Large intestine (tissue), 3 donors: Measurements from ENCODE around the gene CNTNAP2. TPM values are rescaled to one million over a fixed set of nuclear protein-coding genes. Genes with fewer than 3 reads are reported as not detected.

Experiments
- DNase-seq, 2 donors: peaks; one replicate each; pipeline versions ENCODE4 v3.0.0 to v3.0.0-alpha.2; 2013
- H3K27ac ChIP-seq: one replicate; pipeline ENCODE4 v1.5.1; 2013; ENCODE audit warnings: low read length
- H3K27me3 ChIP-seq: 2 replicates; pipeline ENCODE4 v1.6.1; 2013; ENCODE audit warnings: low read length; ENCODE audit not compliant: control insufficient read depth, insufficient read depth
- H3K36me3 ChIP-seq: 2 replicates; pipeline ENCODE4 v1.6.1; 2013; ENCODE audit warnings: low read length; ENCODE audit not compliant: control insufficient read depth, insufficient read depth
- H3K4me1 ChIP-seq: one replicate; pipeline ENCODE4 v1.6.1; 2013; ENCODE audit warnings: low read length; ENCODE audit not compliant: control insufficient read depth, insufficient read depth
- H3K4me3 ChIP-seq: one replicate; pipeline ENCODE4 v1.5.1; 2013; ENCODE audit warnings: low read length
- H3K9me3 ChIP-seq: one replicate; pipeline ENCODE4 v1.6.1; 2013; ENCODE audit warnings: mild to moderate bottlenecking, low read depth, low read length, moderate library complexity; ENCODE audit not compliant: control insufficient read depth
- WGBS: methylation state at CpG from one replicate; pipeline ENCODE4 v1.1.5; 2013; ENCODE audit warnings: low lambda C conversion rate; ENCODE audit not compliant: insufficient coverage; 5-methylcytosine and 5-hydroxymethylcytosine counted together
- polyA plus RNA-seq: library from polyadenylated mRNA; unstranded; fragments of 120-200 nt; gene quantifications from one replicate; pipeline ENCODE4 v1.2.1, GENCODE V29; 2013

Gene CNTNAP2
- polyA plus RNA-seq, 1 donor: 12.9 TPM

GRCh38 chr7:147483634-147484292 lies 1367.2 kb downstream of the CNTNAP2 start:
- WGBS: 65% methylated on average over 6 of the region's 6 CpGs
- DNase-seq: no peak
- H3K9me3 ChIP-seq: no peaks in the 10 kb centered on the region
- H3K27me3 ChIP-seq: no peaks in the 10 kb centered on the region
- H3K36me3 ChIP-seq: no peaks in the 10 kb centered on the region
- H3K4me1 ChIP-seq: no peaks in the 10 kb centered on the region
- no peak overlapping the region for H3K4me3 ChIP-seq
- H3K27ac ChIP-seq: no peak overlapping the region

DNA sequence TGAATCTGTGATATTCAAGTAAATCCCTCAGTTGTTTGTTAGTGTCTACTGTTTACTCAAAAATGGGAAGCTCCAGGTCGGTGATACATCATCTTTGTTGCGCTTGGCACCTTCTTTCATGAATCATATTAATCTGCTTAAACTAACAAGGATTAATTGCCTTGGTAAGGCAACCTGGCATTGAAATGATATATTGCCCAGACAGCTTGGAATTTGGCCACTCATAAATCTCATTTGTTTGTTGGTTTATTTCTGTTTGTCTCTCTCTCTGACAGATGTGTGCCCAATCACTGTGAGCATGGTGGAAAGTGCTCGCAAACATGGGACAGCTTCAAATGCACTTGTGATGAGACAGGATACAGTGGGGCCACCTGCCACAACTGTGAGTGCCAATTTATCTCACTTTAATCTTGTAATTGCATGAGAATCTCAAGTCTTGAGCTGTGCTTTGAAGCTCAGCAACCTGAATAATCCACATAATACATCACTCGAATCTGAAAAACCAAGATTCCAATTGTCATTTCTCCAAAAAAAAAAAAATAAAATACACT lies 1369.1 kb downstream of the CNTNAP2 start:
- no peaks in the 10 kb centered on the region for H3K27me3 ChIP-seq
- no peaks in the 10 kb centered on the region for H3K36me3 ChIP-seq
- no peaks in the 10 kb centered on the region for H3K9me3 ChIP-seq
- no peak for DNase-seq
- 71% methylated on average over 1 of the region's 4 CpGs for WGBS
- H3K27ac ChIP-seq: no peak overlapping the region
- H3K4me1 ChIP-seq: no peaks in the 10 kb centered on the region
- no peak overlapping the region for H3K4me3 ChIP-seq

DNA sequence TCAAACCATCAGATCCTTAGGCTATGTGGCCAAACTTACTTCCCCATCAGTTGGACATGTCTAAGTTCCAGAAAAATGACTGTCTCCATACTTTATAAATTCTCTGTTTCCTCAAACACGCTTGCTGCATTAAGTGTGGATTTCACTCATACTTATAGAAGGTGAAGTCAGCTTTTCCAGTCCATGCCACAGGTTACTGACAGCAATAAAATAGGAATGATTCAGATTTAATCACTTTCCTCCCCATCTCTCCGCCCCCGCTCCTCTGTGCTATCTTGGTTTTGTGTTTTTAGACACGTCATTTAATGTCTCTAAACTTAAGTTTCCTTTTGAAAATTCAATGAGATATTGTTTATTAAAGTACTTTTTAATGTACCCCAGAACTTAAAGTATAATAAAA lies 1376.0 kb downstream of the CNTNAP2 start:
- Histone ChIP-seq H3K9me3 (no peaks in the 10 kb centered on the region), H3K4me3 (no peak overlapping the region), H3K36me3 (no peaks in the 10 kb centered on the region), H3K27ac (no peak overlapping the region), H3K4me1 (no peaks in the 10 kb centered on the region), H3K27me3 (no peaks in the 10 kb centered on the region)
- DNase-seq: no peak
- WGBS: 89% methylated on average over 4 of the region's 4 CpGs

DNA sequence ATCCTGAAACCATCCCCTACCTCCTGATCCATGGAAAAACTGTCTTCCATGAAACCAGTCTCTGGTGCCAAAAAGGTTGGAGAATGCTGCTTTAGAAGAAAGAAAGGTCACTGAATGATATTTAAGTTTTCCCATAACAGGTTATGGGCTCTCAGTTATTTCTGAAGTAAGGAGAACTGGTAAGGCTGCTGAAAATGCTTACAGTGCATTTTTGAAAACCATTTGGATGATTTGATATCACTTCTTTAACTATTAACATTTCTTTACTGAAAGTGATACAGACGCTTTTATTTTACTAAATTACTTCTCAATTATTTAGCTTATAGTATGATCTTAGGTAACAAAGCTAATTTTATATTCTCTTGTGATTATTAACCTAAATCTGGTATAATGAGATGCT lies 1379.6 kb downstream of the CNTNAP2 start:
- no peaks in the 10 kb centered on the region for H3K4me1 ChIP-seq
- H3K36me3 ChIP-seq: no peaks in the 10 kb centered on the region
- no peaks in the 10 kb centered on the region for H3K9me3 ChIP-seq
- no peak for DNase-seq
- no peak overlapping the region for H3K27ac ChIP-seq
- H3K4me3 ChIP-seq: no peak overlapping the region
- WGBS: 86% methylated on average over 1 of the region's 1 CpG
- H3K27me3 ChIP-seq: no peaks in the 10 kb centered on the region

GRCh38 chr7:147497246-147497645 lies 1380.6 kb downstream of the CNTNAP2 start:
- WGBS: no CpG with 5 or more reads among the region's 1 CpG
- DNase-seq: no peak
- Histone ChIP-seq H3K4me3 (no peak overlapping the region), H3K36me3 (no peaks in the 10 kb centered on the region), H3K27me3 (no peaks in the 10 kb centered on the region), H3K4me1 (no peaks in the 10 kb centered on the region), H3K27ac (no peak overlapping the region), H3K9me3 (no peaks in the 10 kb centered on the region)

DNA sequence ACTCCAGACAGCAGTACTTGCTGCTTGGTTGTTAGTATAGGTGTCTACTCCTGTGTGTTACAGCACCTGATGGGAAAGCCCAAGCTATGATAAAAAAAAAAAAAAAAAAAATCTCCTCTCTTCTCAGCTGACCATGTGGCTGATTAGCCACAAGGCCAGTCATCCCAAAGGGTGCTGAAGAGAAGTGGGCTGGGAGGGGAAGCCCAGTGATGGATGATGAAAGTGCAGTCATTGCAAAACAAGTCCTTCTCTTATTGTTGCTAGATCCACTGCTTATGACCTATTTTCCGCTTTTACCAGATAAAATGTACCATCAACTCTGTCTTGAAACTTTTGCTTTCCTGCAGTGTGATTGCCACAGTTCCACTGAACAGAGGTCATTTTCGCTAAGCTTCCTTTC lies 1381.5 kb downstream of the CNTNAP2 start:
- Histone ChIP-seq H3K9me3 (no peaks in the 10 kb centered on the region), H3K4me1 (no peaks in the 10 kb centered on the region), H3K27me3 (no peaks in the 10 kb centered on the region), H3K4me3 (no peak overlapping the region), H3K36me3 (no peaks in the 10 kb centered on the region), H3K27ac (no peak overlapping the region)
- WGBS: 100% methylated on average over 1 of the region's 2 CpGs
- DNase-seq: no peak

DNA sequence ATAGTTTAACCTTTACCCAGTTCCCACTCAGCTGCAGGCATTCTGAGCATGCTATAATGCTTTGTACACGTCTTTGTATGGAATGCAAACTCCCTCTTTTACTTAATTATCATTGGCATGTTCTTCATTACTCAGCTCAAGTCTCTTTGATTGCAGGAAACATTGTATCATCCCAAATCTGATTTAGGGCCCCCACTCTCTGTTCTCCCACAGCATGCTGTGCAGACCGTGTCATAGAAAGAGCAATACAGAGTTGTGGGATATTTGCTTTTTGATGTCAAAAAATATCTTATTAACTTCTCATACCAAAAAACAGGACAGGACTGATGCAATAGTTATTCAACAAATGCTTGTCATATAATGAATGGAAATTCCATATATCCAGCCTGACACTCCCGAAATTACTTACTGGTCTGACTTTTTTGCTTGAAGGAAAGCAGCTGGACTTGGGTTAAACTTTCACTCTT lies 1392.5 kb downstream of the CNTNAP2 start:
- Histone ChIP-seq H3K27ac (no peak overlapping the region), H3K9me3 (no peaks in the 10 kb centered on the region), H3K4me3 (no peak overlapping the region), H3K27me3 (no peaks in the 10 kb centered on the region), H3K4me1 (no peaks in the 10 kb centered on the region), H3K36me3 (no peaks in the 10 kb centered on the region)
- WGBS: 71% methylated on average over 1 of the region's 3 CpGs
- DNase-seq: no peak

- DNase-seq: no peak
- Histone ChIP-seq H3K4me1 (no peaks in the 10 kb centered on the region), H3K27ac (no peak overlapping the region), H3K9me3 (no peaks in the 10 kb centered on the region), H3K4me3 (no peak overlapping the region), H3K36me3 (no peaks in the 10 kb centered on the region), H3K27me3 (no peaks in the 10 kb centered on the region)
- 80% methylated on average over 2 of the region's 4 CpGs for WGBS
These were observed 1393.1 kb downstream of the CNTNAP2 start for GRCh38 chr7:147509541-147510200.

DNA sequence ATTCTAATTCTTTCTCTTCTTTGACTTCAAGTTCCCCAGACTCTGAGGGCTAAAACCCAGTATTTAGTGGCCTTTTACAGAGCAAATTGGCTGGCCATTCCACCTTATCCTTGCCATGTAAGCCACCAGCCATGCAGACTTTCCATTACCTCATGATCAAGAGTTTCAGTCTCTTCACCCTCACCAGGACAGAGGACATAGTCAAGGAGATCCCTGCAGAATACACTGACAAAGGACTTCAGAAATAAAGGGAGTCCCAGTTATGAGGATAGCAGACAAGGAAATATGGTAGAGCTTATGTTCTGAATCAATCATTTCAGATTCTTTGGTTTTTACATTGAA lies 1393.6 kb downstream of the CNTNAP2 start:
- no peaks in the 10 kb centered on the region for H3K4me1 ChIP-seq
- no peaks in the 10 kb centered on the region for H3K27me3 ChIP-seq
- no peak overlapping the region for H3K4me3 ChIP-seq
- DNase-seq: no peak
- H3K36me3 ChIP-seq: no peaks in the 10 kb centered on the region
- no peak overlapping the region for H3K27ac ChIP-seq
- H3K9me3 ChIP-seq: no peaks in the 10 kb centered on the region

DNA sequence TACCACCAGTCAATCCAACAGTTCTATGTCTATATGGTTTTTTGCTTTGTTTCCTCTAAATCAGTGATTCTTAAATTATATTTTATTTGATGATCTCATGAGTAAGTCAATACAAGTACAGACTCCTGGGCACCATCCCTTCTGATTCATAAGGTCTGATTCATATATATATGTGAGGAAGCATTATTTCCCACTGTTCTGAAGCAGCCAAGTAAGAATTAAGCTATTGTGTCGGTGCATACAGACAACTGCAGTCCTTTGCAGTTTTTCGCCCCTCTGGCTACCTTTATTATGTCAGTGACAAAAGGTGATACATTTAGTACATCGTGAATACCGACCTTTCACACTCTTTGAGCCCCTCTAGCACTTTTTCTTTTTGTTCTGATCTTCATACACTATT lies 1394.3 kb downstream of the CNTNAP2 start:
- Histone ChIP-seq H3K4me1 (no peaks in the 10 kb centered on the region), H3K36me3 (no peaks in the 10 kb centered on the region), H3K27ac (no peak overlapping the region), H3K27me3 (no peaks in the 10 kb centered on the region), H3K9me3 (no peaks in the 10 kb centered on the region), H3K4me3 (no peak overlapping the region)
- no peak for DNase-seq
- 79% methylated on average over 2 of the region's 4 CpGs for WGBS

GRCh38 chr7:147513451-147513850 lies 1396.8 kb downstream of the CNTNAP2 start:
- no peaks in the 10 kb centered on the region for H3K27me3 ChIP-seq
- 100% methylated on average over 1 of the region's 4 CpGs for WGBS
- no peak for DNase-seq

More at GRCh38 chr7:147513451-147513850, 1396.8 kb downstream of the CNTNAP2 start:
- Histone ChIP-seq H3K27ac (no peak overlapping the region), H3K4me1 (no peaks in the 10 kb centered on the region), H3K36me3 (no peaks in the 10 kb centered on the region), H3K9me3 (no peaks in the 10 kb centered on the region), H3K4me3 (no peak overlapping the region)
